ENCODE measurements around the gene KLC1.
A peak's percentile ranks its signal among the peaks of the same experiment; 100 is the strongest.

The KLC1 gene

DNA sequence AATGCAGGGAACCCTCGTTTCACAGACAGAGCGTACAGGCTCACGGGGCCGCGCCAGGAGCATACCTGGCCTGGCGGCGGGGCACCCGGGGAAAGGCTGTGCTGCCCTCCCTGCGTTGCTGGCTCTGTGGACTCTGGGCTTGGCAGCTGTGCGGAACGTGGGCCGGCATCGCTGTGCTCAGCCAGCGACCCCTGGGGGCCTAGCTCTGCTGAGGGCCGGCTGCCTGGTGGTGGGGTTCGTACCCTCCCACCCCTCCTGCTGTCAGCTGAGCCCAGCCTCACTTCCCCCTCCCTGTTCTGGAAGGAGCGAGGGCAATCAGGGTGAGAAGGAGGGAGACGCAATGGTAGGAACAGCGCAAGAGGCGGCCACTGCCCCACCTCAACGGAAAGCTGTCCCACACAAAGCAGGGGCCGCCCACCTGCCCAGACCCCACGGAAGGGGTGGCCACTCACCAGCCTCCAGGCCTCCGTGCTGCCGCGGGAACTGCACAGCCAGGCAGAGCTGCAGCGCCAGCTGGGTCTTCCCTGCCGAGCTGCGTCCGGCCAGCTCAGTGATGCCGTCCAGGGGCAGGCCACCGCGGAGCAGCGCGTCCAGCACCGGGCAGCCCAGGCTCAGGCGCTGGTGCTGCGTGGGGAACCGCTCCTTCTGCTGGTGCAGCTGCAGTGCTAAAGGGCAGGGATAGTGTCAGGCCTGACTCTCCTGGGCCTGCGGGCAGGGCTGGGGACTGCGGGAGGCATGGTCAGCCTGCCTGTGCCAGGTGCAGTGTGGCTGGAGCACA lies 77.7 kb downstream of the KLC1 start:
- DNase-seq: no peak

DNA sequence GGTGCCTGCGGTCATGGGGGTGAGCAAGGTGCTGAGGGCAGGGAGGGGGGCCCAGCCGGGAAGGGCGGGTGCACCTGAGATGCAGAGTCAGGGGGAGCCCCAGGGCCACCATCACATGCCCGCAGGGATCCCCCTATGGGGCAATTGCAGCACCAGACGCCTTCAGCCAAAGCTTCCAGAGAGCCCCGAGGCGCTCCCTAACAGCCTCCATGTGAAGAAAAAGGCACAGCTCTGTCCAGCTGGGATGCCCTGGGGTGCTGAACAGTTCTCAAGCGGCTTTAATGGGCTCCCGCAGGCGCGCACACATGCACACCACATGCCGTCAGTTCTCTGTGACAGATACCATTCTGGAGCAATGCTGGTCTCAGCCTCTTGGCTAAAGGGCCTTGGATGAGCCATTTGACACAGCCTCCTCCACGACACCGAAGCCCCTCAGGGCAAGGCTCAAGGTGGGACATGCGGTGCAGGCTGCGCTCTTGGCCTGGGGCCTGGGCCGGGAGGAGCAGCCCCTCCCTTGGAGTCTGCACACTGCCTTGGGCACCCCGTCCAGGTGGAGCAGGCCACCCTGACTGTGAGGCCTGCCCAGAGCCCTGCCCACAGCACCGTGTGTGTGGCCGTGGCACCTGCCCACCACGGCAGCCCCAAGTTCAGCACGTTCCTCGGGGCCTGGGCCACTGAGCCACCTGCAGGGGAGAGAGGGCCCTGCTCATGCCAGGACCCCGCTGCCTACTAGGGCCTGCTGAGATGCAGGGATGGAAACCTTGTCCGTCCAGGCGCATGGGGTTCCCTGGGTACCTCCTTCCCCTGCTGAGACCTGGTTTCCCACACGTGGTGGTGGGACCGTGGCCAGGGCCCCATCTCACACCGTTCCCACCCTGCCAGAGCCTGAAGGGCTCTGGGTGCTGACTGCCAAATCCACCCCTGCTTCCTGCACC lies 78.6 kb downstream of the KLC1 start:
- DNase-seq: no peak

DNA sequence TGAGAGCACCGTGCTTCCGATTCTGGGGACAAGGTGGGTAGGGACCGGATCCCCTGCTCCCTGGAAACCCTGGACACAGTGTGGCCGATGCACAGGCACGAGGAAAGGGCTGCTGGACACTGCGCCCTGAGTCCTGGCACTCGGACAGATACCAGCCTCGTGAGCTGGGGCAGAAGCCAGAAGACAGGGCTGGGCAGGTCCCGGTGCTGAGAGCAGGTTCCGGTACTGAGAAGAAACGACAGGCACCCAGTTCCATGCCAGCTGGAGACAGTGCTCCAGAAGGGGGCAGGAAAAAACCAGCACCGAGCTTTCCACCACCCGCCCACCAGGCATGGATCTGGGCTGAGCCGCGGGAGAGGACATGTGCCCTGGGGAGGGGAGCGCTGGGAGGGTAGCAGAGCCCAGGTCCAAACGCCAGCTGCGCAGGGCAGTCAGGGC lies 79.8 kb downstream of the KLC1 start:
- no peak for DNase-seq

DNA sequence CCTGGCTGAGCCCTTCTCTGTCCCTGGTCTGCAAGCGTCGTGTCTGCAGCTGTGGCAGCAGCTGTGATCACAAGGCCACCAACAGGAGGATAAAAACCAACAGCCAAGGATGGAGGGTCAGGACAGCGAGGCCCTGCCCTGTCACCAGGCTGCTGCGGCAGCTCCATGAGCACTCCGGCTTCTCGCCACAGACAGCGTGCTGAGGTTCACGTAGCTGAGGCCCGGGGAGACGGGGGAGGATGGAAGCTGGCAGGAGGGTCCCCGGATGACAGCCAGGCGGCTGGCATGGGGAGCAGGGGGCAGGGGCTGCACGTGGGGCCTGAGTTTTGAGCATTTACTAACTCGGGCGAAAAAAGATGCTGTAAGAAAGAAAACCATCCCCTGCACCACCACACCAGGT lies 80.8 kb downstream of the KLC1 start:
- no peak for DNase-seq

DNA sequence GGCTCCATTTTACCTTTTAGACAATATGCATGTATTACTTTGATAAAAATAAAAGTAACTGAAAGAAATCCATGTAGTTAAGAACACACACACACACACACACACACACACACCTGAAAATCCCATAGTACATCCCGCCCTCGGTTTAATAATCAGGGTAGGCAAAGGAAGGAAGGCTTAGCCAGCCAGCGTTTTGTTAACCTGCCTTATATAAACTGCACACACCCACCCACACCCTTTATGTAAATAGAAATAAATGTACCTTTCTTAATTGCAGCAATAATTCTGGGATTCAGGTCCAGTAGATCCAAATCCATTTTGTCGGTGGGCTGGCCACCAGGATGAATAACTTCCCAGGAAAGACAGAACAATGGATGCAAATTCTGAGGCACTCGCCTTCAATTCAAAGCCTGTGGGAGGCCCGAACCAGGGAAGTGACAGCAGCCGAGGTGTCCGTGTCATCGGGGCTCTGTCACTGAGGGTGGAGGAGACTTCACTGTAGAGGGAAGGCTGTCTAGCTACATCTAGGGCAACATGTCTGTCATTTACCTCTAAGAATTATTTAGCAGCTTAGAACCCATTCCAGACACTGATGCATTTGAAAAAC lies 81.9 kb downstream of the KLC1 start:
- no peak for DNase-seq

DNA sequence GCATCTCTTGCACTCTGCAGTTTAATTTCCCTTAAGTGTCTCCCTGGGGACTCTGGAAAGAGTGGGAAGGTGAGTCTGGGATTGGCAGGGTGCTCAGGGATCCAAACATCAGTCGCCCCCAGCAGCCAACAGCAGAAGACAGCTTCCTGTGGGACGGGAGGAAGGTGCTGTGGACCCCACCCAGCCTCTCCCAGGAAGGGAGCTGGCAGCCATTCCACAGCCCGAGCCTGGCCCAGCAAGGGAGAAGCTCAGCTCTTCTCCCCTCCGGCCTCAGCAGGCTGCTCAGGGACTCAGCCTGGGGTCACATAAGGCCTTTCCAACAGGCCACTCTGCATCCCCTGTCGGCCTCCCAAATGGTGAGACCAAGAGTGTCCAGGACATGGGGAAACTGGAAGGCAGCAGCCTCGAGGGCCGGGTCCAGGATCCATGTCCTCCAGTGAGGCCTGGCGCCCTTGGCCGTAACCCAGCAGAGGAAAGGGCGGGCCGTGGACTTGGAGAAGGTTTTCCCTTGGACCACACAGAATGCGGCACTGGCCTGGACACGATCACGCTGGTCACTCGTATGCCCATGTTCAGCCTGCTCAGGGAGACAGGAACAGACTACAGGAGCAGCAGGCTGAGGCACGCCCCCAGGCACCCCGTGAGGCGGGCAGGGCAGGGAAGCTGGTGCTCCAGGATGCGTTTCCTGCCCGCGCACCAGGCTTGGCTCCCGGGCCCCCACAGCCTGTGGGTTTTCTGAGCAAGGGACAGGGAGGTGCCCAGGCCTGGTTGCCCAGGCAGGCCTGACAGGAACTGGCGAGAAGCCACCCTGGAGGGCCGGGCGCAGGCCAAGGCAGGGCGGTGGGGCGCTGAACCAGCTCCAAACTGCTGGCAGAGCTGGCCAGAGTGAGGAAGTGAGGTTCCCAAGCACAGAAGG lies 82.8 kb downstream of the KLC1 start:
- peak; percentile 36 for DNase-seq

DNA sequence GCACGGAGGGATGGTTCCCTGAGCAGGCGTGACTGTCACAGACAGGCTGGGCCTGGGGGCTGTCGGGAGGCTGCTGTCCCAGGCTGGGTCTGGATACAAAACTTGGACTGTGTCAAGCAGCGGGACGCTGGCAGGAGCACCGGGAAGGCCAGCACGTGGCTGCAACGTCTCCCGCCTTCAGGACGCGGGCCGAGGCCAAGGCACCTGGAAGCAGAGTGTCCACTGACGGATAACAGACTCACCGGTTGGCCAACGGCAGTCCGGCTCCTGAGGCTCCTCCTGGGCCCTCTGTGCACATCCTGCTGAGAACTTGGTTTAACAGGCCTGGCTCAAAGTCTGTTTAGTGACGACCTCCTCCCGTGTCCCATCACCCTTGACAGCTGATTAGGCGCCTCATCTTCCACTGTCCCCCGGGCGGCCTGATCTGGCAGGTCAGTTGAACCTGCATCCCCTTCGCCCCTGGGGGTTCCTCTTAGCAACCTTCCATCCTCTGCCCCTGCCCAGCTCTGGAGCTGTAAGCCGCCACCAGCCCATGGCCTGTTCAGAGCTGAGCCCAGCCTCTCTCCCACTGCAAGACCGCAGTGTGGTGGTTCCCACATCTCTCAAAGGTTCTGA lies 83.7 kb downstream of the KLC1 start:
- DNase-seq: no peak

DNA sequence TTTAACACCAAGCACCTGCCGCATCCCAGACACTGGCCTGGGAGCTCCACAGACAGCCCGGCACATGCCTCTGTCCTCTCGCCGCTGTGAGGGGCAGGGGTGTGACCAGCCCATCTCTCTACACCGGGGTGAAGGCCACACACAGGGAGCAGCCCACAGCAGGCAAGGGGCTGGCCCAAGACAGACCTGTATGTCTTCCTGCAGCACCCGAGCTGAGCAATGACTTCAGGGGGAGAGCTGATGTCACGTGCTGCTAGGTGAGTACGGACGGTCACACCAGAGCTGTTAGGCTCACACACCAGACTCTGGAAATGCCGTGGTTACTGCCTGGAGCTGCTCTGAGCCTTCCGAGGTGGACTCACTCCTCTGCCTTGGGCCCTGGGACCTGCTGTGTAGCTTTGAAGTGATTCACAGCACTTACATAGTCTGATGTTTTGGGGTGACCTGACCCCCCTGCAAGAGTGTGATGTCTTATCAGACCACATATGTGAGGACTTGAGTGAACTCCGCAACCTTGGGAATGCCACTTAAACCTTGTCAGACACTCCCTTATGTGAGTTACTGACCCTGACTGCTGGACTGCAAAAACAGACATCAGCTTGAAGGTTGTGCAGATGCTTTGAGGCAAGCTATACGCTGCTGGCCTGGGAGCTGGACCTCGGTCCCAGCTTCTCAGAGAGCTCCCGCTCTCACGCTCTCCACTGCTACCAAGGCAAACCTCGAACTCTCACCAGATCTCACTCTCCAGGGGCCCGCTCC lies 84.5 kb downstream of the KLC1 start:
- DNase-seq: no peak

DNA sequence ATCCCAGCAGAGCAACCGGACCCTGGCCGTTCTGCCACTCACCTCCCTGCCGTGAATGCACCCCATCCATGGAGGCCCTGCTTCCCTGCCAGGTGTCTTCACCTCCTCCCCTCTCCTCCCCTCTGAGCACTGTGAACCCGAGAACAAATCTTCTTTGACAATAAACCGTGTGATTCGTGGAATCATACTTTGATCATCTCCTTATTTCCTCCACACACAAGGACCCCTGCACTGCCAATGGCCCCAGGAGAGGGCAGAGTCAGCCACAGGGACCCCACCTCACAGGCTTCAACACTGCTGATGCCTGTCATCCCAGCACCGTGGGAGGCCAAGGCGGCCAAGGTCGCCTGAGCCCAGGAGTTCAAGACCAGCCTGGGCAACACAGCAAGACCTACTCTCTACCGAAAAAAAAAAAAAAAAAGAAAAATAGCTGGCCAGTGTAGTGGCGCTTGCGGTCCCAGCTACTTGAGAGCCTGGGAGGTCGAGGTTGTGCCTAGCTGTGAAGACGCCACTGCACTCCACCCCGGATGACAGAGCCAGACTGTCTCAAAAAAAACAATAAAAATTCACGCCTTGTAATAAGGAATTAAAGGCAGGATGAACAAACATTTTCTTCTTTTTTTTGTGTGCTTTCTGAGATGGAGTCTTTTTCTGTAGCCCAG lies 85.2 kb downstream of the KLC1 start:
- DNase-seq: no peak

DNA sequence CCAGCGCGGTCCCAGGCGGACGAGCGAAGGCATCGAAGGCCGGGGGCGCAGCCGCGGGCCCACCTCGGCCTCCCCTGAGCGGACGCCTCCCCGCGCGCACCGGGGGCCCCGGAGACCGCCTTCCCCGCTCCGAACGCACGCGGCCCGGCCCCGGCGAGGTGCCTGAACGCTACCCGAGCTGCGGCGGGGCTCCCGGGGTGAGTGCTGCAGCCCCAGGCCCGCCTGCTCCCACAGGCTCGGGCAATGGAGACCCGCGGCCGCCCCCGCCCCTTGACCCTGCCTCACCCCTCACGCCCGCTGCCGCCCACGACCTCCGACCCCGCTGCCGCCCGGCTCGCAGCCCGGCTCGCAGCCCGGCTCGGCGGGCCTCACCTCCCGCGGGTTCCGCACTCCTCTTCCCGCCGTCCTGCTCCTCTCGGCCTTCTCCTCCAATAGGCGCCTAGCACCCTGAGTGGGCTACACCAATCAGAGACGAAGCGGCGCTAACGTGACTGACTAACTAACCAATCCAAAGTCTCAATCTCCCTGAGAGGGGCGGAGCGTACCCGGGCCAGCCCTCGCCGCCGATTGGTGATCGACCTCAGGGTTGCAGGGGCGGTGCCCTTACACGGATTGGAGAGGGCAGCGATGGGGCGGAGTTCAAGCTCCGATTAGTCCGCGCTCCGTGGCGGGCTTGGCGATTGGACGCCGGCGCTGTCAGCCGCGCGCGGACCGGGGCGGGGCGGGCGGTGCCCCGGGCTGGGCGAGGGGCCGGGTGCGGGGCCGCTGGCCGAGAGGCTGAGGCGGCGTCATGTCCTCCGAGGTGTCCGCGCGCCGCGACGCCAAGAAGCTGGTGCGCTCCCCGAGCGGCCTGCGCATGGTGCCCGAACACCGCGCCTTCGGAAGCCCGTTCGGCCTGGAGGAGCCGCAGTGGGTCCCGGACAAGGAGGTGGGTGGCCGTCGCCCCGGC lies 86.3 kb downstream of the KLC1 start, which contains the start of the genes XRCC3 and ZFYVE21:
XRCC3 (minus strand) TSS at position 400 of the 949 bp plus-strand sequence. CDS start 4,364 bp downstream, outside the sequence.
ZFYVE21 (plus strand) TSS at position 759 of the 949 bp plus-strand sequence; CDS start at position 791, 32 bp downstream.
- DNase-seq: peak; percentile 100

DNA sequence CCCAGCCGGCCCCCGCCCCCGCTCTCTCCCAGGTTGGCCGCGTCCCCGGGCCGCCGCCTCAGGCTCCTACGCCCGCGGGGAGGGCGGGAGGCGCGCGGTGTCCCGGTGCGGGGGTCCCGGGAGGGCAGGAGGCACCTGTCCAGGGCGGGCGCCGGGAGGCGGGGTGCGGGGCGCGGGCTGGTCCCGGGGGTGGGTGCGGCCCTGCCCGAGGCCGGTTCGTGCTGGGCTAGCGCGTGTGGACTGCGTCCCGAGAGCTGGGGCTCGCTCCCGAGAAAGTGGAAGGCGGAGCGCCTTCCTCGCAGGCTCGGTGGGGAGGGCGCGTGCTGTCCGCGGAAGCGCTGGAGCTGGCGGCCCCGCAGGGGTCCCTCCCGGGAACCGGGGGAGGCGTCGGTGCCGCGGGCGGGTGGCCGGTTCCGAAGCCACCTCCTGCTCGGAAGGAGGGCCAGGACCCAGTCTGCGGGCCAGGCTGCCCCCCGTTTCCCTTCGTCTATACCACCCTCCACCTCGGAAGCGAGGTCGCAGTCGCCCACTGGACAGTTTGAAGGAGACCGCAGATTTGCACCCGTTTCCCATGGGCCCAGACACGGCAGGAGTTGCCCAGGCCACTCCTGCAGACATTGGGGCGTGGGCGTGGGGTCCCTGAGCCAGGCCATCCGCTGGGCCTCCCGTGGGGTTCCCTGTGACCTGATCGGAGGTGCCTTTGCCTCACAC lies 87.2 kb downstream of the KLC1 start:
- peak; percentile 18 for DNase-seq

DNA sequence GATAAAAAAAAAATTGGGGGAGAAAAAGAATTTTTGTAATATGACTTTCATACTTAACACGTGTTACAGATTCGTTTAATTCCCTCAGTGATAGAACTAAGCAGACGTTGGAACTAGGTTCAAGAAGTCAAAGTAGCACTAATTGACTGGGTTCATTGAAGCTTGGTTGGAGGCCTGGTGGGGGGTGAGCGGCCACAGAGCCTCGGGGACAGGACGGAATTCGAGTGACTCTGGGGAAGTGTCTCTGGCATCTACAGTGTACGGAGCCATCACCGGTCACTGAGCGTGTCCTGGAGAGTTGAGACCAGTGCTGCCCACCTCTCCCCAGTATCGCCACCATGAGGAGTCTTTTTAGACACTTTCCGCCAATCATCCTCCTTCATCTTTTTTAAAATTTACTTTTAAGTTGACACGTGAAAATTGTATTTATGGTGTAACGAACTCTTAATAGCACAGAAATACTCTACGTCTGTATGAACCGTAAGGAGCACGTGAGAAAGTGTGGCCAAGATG lies 87.9 kb downstream of the KLC1 start:
- no peak for DNase-seq

DNA sequence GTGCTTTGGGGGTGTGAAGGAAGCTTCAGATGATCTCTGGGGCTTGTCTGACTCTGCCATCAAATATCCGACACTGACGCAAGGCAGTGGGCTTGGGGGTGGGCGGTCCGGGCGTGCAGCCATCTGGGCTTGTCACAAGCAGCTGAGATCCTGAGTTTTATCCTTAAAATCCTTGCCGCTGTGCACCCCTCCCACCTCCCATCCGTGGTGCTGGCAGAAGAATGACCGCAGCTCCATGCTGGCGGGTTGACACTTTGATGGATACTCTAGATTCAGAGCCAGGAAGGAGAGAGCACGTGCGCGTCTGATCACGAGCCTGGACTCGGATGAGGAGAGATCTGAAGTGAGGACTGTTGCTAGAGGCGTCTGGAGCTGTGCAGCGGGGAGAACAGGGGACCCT lies 89.6 kb downstream of the KLC1 start:
- no peak for DNase-seq

DNA sequence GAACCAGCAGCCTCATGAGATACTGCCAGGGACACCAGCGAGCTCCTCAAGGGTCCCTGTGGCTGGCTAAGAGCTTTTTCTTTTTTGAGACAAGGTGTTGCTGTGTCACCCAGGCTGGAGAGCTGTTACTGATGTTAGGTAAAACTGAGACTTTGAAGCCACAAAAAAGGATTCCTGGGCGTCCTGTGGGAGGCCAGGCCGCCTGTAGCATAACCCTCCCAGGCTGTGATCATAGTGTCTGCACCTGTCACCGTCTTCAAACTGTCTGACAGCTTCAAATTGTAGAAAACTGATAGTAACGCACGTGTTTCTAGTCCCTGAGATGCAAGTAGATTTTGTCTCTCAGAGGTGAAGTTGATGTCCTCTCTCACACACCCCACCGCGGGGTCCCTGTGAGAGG lies 90.7 kb downstream of the KLC1 start:
- DNase-seq: no peak

DNA sequence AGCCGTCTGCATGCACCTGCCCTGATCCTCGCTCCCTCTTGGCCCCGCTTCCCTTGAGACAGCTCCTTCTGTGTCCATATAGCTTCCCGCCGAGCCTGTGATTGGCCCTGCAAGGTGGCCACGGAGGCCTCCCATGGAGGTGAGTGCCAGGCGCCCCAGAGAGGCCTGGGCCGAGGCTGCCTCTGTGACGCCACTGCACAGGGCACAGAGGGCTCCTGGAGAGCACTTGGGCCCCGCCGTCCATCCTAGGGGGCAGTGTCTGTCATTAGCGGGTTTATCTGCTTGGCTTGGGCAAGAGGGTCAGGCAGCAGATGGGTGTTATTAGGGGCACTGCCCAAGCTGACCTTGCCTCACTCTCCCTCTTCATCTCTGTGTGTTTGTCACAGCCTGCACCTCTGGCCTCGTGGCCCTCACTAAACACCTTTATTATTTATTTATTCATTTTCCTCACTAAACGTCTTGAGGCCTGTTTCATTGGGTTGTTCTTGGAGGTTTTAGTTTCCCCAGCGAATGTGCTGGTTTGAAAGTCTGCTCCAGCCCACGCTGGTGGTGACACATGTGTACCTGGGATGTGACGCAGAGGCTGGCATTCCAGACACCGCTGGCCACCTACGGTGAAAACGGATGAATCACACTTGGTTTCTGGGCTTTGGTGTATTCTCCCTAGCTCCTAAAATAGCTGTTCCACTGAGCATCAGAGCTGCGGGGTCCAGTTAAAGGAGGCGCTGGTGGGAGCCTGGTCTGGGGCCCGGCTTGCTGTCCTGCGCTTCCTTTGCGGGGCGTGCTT lies 92.5 kb downstream of the KLC1 start:
- DNase-seq: no peak

DNA sequence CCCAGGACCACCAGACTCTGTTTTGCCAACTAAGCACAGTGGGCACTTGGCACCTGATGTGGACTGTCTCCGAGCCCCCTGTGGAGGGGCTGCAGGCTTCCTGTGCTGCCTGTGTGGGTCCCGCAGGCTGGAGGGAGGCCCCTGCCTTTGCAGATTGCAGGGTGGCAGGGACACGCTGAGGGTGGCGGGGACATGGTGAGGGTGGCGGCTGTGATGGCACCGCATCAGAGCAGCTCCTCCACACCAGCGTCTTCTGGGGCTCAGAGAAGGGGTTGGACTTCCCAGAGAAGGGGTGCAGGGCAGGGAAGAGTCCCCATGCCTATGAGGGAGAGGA lies 94.7 kb downstream of the KLC1 start:
- no peak for DNase-seq

DNA sequence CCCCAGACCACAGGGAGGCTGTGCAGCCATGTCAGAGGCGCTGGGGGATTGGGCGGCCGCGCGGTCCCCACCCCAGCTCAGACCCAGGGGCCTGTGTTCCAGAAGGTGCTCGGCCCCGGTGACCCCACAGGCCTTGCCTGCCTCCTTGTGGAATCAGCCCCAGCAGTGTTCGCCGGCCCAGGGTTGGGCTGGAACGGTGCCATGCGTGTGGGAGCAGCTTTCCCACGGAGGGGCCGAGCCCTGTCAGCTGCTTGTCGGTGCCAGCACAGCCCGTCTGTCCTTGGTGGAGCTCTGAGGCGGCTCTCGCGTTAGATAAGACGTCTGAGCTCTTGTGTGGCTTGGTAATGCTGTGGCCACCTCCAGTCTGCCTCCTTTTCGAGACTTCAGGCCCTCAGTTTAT lies 95.1 kb downstream of the KLC1 start:
- DNase-seq: no peak
